Fibroblast of skin of abdomen (primary cell): ENCODE results near the gene WSCD2.

Experiments used
- DNase-seq: peaks from one replicate; pipeline ENCODE4 v3.0.0-alpha.2; 2013

Gene WSCD2

GRCh38 chr12:108109504-108109903 is 19.6 kb upstream of the WSCD2 start:
- no peak for DNase-seq

- DNase-seq: no peak
These were observed 19.1 kb upstream of the WSCD2 start for GRCh38 chr12:108109954-108110353.

GRCh38 chr12:108110844-108111243 is 18.2 kb upstream of the WSCD2 start:
- no peak for DNase-seq

DNA sequence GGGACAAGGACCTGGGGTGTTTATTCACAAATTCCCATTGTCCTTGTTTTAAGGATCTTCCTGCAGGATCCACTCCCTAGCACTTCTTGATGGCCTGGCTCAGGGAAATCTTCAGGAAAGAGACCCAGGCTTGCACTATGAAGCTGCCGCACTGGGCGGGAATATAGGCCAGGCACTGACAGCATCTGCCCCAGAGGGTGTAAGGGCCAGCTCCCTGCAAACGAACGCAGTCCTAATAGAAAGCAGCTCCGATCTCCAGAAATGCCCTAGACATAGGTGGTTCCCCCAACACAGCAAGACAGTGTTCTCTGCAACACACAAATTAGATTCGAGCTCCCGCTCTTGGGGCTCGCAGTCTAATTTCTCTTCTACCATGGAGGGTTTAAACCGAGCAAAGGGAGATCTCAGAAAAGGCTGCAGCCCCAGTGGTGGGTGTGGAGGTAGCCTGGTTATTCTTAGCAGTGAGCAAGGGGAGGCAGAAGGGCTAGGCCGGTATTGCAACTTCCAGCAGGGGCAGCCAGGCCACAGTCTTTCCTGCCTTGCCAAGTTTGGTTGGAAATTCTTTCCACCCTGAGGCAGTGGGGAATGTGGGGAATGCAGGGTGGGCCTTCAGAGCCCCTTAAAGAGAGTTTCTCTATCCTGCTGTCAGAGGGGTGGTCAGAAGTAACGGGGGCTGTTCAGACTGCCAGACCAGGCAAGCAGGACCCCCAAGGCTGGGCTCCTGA is 16.1 kb upstream of the WSCD2 start:
- DNase-seq: no peak

DNA sequence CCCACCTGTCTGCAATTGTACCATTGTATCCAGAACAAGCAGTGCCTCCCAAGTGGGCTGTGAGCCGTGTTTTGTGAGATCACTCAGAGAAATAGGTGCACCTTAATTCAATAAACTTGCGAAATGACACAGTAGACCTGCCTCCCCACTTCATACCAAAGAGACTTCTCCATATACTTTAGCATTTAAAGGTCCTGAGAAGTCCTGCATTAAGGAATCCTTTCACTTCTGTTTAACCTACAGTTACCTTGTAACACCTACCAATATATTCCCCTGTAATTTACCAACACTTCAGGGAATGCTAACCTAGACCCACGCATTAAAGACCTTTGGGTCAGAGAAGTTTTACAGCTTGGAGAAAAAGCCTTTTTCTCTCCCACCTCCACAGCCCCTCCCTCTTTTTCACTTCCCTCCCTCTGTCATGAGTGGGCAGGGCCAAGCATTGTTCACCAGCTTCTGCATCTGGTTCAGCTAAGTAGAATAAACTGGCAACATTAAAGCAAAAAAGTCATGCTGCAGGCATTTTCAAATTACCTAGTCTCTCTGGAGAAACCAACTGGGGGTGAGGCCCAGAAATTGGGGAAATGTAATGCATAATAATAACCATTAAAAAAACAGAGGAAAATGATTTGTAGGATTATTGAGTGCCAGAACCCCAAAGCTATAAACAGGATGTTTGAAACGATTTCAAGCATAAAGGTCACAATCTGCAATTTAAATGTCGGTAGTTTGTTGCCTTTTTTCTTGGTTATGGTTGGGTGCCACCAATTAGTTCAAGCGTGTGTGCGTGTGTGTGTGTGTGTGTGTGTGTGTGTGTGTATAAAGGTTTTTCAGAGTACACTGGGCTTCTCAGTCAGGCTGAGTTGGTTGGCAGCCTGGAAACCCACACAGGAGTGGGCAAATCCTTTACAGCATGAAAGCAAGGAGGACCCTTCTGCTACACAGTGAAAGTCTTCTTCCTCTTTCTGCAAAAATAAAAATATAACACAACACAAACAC is 13.7 kb upstream of the WSCD2 start:
- no peak for DNase-seq

- no peak for DNase-seq
These were observed 12.8 kb upstream of the WSCD2 start for GRCh38 chr12:108116254-108116653.

GRCh38 chr12:108116699-108117098 is 12.4 kb upstream of the WSCD2 start:
- DNase-seq: no peak

- no peak for DNase-seq
These were observed 11.8 kb upstream of the WSCD2 start for GRCh38 chr12:108117163-108117849.

- no peak for DNase-seq
These were observed 11.2 kb upstream of the WSCD2 start for GRCh38 chr12:108117902-108118301.

DNA sequence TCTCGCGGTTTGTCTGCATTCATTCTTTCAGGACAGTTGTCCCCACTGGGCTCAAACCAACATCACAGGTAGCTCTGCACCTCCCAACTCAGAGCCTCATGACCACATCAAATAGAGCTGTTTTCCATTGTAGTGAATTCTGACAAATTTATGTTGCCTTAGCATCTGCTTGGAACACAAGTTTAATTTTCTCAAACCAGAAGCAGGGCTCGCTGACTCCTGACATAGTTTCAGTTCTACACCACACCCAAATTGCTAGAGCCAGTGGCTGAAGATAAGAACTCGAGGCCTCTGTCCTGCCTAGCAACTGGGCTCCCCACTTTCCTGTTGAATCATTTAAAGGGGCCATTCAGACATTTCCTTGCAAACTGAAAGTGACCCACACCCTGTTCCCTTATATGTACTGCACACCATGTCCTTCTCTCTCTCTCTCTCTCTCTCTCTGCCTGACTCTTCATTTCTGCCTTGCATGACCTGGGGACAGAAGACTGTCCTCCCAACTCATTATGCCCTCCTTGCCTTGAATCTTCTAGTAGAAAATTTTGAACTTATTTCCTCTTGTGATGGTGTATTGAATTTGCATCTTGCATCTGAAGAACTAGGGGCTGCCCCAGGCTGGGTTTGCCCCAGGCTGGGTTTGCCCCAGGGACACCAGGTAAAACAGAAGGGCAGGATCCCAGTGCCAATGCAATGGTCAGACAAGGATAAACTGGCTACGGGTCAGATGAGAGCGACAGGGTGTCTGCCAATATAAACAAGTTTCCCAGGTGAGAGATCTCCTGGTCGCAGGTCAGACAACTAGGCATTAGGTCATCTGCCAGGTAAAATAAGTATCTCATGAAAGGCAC is 9.7 kb upstream of the WSCD2 start:
- no peak for DNase-seq

DNA sequence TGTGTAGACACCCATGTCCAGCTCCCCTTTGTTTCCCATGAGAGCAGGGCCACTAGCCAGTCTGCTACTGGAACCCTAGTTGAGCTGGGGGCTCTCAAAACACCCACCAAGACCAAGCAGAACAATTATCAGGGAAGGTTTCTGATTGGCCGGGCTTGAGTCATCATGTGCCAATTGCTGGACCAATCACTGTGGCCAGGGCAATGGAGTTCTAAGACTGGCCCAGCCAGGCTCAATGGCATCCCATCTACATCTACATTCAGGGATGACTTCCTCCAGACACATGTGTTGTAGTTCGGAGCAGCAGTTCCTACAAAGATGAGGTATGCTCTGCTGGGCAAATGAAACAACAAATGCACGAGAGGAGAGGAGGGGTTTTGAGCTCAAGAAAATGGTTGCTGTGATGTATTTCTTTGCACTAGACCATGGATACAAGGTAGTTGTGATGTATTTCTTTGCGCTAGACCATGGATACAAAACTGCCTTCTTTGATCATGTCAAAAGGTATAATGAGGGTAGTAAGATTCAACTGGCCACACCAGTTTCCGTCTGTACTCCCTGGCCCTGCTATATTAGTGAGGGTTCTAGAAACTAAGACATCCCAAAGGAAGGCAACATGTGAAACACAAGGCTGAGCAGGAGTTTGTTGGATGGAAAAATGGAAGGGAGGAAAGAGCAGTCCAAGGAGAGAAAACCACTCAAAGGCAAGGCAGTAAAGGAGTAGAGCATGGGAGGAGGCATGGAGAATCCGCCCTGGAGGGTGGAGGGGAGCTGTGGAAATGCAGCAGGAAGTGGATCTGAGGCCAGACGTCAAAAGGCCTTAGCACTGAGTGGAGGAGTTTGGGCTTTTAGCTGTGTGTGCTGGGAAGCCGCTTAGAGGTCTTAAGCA is 8.9 kb upstream of the WSCD2 start:
- no peak for DNase-seq

- no peak for DNase-seq
These were observed 8.3 kb upstream of the WSCD2 start for GRCh38 chr12:108120863-108121165.

GRCh38 chr12:108121320-108121719 is 7.8 kb upstream of the WSCD2 start:
- no peak for DNase-seq

DNA sequence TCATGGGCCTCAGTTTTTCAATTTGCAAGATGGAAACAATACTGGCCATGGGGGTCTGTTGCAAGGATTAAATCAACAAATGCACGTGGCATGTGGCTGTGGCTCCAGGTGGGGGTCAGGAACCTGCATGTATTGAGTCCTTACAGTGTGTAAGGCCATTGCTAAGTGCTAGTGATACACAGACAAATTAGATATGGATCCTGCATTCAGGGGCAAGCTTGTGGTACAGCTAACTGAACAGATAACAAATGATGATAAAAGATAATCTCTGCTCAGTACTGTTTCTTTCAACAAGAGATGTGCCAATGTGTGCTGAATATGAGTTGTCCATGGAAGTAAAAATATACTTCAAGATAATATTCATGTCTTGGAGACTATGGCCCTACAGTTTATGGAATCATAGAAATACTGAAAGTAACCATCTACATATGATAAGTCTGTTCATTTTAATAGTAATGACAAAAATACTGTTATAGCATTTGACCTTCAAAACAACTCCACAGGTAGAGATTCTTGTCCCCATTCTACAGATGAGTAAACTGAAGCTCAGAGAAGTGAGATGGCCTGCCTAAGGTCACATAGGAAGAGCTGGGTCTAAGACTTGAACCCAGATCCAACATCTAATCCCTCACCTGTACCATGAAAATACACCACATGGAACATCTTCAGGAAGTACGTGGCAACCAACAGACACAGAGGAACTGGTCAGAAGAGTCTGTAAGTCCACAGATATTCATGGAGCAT is 7.2 kb upstream of the WSCD2 start:
- DNase-seq: no peak

DNA sequence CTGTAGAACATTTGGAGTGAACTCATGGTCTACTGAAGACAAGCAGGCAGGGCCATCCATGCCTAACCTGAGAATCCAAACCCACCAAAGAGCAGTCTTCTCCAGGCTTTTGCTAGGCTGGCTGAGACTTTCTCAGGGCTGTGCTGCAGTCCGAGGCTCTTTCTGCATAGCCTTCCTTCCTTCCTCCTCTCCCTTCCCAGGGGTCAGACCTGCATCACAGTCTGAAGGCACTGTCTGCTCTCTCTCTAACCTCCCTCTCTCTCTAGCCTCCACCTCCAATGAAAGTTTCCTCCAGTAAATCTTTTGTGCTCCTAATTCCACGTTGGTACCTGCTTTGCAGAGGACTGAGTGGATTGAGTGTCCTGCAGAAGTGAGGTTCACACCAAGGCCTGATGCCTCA is 6.4 kb upstream of the WSCD2 start:
- DNase-seq: no peak

- no peak for DNase-seq
These were observed 5.7 kb upstream of the WSCD2 start for GRCh38 chr12:108123402-108123801.

GRCh38 chr12:108125073-108125472 is 4.0 kb upstream of the WSCD2 start:
- no peak for DNase-seq

DNA sequence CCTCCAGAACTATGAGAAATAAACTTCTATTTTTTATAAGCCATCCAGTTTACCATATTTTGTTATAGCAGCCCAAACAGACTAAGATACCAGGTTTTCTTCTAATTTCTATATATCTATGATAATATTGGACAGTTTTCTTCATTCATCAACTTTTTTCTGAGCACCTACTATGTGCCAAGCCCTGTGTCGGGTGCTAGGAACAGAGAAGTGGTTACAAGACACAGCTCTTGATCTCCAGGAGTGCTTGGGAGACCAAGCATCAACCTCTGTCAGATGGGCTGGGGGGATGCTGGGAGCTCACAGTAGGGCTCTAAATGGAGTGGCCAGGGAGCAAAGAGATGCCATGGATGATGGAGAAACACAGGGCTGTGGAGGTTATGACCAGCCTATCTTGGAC is 2.9 kb upstream of the WSCD2 start:
- DNase-seq: no peak

DNA sequence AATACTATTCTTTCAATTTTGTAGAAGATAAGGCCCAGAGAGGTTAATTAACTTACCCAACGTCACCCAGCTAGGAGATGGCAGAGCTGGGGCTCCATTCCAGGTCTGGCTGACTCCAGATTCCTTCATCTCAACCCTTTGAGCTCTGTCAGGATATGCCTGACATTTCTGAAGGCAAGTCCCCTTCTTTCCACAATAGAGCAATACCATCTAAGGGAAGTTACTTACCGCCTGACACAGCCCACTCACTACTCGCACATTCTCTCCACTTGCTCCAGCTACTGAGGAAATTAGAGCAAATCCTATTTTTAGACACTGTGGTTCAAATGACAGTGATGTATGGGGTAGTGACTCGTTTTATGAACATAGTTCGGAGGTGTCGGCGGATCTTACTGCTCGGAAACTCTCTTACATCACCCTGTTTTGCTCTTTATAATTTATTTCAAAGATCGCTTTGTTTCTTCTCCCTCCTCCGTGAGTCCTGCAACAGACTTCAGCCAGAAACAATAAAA is 2.0 kb upstream of the WSCD2 start:
- DNase-seq: no peak

GRCh38 chr12:108127654-108128053 is 1.4 kb upstream of the WSCD2 start:
- DNase-seq: no peak
